ENCODE data around the gene ZNF853. TPM values are rescaled to one million over a fixed set of nuclear protein-coding genes. Genes with fewer than 3 reads are reported as not detected.

The ZNF853 gene
- total and polyA plus RNA-seq, 2 donors (not counting 1 experiment from before 2014, with no cell fraction given), result 2.5 to 6.3 TPM

DNA sequence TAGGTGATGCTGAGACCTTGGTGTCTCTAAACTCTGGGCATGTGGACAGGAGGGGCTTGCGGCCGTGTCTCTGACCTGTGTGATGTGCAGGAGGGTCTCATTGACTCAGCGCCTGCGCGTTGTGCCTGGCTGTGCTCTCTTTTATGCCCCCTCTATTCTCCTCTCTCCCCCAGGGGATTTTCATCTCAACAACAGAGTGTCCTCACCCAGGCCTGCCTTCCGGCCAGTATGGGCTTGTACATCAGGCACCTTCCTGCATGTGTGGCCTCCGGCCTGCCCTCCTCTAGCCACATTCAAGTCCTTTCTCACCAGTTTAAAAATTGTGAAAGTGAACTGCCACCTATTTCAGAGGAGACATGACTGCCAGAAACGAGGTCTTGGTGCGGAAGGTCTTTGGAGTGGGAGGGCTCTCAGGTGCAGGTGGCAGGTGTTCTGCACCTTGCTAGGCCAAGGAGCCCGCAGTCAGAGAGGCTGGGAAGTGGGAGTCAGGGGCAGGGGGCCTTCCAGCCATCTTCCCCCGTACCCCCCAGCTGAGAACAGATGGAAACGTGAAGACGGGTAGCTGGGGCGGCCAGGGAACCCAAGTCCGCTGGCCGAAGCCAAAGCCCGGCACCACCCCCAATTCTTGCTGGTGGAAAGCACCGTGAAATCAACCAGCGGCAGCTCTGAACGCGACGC is 26.1 kb upstream of the ZNF853 start:
- TF ChIP-seq, protein P1, sequence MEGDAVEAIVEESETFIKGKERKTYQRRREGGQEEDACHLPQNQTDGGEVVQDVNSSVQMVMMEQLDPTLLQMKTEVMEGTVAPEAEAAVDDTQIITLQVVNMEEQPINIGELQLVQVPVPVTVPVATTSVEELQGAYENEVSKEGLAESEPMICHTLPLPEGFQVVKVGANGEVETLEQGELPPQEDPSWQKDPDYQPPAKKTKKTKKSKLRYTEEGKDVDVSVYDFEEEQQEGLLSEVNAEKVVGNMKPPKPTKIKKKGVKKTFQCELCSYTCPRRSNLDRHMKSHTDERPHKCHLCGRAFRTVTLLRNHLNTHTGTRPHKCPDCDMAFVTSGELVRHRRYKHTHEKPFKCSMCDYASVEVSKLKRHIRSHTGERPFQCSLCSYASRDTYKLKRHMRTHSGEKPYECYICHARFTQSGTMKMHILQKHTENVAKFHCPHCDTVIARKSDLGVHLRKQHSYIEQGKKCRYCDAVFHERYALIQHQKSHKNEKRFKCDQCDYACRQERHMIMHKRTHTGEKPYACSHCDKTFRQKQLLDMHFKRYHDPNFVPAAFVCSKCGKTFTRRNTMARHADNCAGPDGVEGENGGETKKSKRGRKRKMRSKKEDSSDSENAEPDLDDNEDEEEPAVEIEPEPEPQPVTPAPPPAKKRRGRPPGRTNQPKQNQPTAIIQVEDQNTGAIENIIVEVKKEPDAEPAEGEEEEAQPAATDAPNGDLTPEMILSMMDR (IDR thresholded peaks at IDR 0.05), result no peak
- TF ChIP-seq EZH2 (IDR thresholded peaks at IDR 0.05; ENCODE audit: borderline replicate concordance, insufficient read depth, low read depth, low read length, poor library complexity, severe bottlenecking), result no peak
- peak overlapping the region; percentile 54 to 57 for H3K27ac ChIP-seq (ENCODE audit: low read length in 2 of 2)
- intact Hi-C loops (cut with micrococcal nuclease), result loop anchor here (1.0 kb wide), 1 partner anchor 48 kb away; the partner anchor contains the start of gene ZNF316
- peak overlapping the region; percentile 44 for H3K9ac ChIP-seq (ENCODE audit: low read length)
- H4K20me1 ChIP-seq (ENCODE audit: control insufficient read depth, insufficient read depth, low read length, poor library complexity, severe bottlenecking), result peaks cover 11% of the 10 kb centered on the region
- Mint-ChIP-seq H3K4me3 (peak overlapping the region; percentile 75), H3K4me1 (peaks cover 13% of the 10 kb centered on the region), H3K9me3 (ENCODE audit: insufficient read depth) (no peaks in the 10 kb centered on the region), H3K27ac (peak overlapping the region; percentile 84), H3K27me3 (no peaks in the 10 kb centered on the region)
- no peaks in the 10 kb centered on the region for H3K27me3 ChIP-seq (replicated peaks in 1 of 4; ENCODE audit: control extremely low read depth in 1 of 4, control insufficient read depth in 3 of 4, insufficient read depth in 4 of 4, low read length in 3 of 4)
- H2AFZ ChIP-seq (ENCODE audit: insufficient read depth, low read depth, low read length, poor library complexity, severe bottlenecking), result peak overlapping the region; percentile 90
- H3K9me3 ChIP-seq (ENCODE audit: control extremely low read depth in 1 of 3, control insufficient read depth in 2 of 3, insufficient read depth in 1 of 3, low read length in 2 of 3), result no peaks in the 10 kb centered on the region
- POLR2A ChIA-PET, result no interaction called here
- H3K79me2 ChIP-seq (ENCODE audit: control insufficient read depth, insufficient read depth, low read length), result peaks cover 33% of the 10 kb centered on the region
- peaks cover 15 to 19% of the 10 kb centered on the region in 2 donors for H3K4me1 ChIP-seq (ENCODE audit: control insufficient read depth in 2 of 2, insufficient read depth in 2 of 2, low read length in 2 of 2)
- no peak for ATAC-seq (ENCODE audit: low read depth)
- peaks cover 3 to 57% of the 10 kb centered on the region in 2 experiments for H3K36me3 ChIP-seq (replicated peaks in 1 of 2; ENCODE audit: control extremely low read depth in 1 of 2, control insufficient read depth in 1 of 2, extremely low read depth in 1 of 2, insufficient read depth in 2 of 2, low read length in 1 of 2)
- 54% methylated on average over 22 of the region's 22 CpGs for WGBS (ENCODE audit: insufficient coverage)
- peak overlapping the region in 4 of 5 experiments; percentile 11 to 42 (median 22) for H3K4me3 ChIP-seq (ENCODE audit: control extremely low read depth in 1 of 5, extremely low read depth in 1 of 5, insufficient read depth in 1 of 5, low read depth in 2 of 5, low read length in 4 of 5)
- DNase-seq, result no peak
- H3K4me2 ChIP-seq (replicated peaks; ENCODE audit: low read depth, low read length, poor library complexity, severe bottlenecking), result peak overlapping the region; percentile 96
- CTCF ChIA-PET, result interaction anchor here (0.7 to 2.0 kb wide), 12 partner anchors 14 to 74 kb away, joined by 3 to 6 read pairs (median 3); no protein-coding TSS in a partner anchor

All from B cell (primary cell).